LNCAP (cell line): ENCODE measurements around the gene TNNT3.

Experiments
- TF ChIP-seq, protein P1 (sequence below): fragments of 450-650 bp; IDR thresholded peaks from 2 replicates; pipeline ENCODE4 v1.5.1; 2017; ENCODE audit warnings: mild to moderate bottlenecking

The TNNT3 gene

DNA sequence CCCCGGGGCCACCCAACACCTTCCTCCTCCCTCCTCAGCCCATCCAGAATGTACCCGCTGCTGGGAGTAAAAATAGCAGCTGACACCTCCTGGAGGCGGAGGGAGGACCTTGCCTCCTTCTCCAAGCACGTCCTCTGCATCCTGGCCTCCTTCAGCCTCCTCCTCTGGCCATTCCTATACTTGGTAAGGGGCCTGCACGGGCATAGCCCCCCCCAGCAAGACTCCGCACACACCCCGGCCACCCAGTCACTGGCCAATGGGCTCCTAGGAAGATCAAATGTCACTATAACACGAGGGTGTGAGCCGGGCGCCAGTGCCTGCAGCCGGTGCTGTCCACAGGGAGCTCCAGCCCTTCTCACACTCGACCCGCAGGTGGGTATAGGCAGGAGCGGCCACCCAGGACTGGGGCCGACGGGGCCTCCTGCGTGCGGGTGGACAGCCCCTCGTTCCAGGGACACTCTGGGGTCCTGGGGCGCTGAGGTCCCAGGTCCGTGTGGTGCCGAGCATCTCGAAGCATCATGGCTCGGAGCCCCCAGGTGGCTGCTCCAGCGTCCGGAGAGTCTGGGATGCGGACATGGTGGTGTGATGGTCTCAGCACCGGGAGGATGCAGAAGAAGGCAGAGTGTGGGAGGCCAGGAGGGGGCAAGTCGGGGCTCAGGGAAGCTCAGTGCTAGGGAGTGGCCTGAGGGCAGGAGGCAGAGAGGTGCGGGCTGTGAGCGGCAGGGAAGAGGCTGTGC is at the start of gene TNNT3:
Gene TNNT3 (plus strand): TSS at position 313 of the 737 bp plus-strand sequence. CDS start 3,172 bp downstream, outside the sequence.
- TF ChIP-seq, protein P1, sequence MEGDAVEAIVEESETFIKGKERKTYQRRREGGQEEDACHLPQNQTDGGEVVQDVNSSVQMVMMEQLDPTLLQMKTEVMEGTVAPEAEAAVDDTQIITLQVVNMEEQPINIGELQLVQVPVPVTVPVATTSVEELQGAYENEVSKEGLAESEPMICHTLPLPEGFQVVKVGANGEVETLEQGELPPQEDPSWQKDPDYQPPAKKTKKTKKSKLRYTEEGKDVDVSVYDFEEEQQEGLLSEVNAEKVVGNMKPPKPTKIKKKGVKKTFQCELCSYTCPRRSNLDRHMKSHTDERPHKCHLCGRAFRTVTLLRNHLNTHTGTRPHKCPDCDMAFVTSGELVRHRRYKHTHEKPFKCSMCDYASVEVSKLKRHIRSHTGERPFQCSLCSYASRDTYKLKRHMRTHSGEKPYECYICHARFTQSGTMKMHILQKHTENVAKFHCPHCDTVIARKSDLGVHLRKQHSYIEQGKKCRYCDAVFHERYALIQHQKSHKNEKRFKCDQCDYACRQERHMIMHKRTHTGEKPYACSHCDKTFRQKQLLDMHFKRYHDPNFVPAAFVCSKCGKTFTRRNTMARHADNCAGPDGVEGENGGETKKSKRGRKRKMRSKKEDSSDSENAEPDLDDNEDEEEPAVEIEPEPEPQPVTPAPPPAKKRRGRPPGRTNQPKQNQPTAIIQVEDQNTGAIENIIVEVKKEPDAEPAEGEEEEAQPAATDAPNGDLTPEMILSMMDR, result no peak

DNA sequence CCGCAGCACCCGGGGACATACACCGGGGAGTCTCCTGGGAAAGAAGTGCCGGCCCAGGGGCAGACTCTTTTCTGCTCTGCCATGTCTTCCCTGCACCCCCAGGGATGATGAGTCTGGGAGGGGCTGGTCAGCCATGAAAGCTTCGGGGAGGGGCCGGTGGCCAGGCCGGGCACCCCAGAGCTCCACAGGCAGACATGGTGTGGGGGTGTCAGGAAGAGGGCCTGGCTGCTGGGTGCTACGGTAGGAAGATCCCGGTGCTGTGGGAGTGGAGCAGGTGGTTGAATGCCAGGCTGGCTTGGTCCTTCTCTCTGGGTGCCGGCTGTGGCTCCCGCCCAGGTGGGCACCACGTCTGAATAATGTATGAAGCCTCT is 49.2 kb upstream of the TNNT3 start:
- TF ChIP-seq, protein P1, result no peak

DNA sequence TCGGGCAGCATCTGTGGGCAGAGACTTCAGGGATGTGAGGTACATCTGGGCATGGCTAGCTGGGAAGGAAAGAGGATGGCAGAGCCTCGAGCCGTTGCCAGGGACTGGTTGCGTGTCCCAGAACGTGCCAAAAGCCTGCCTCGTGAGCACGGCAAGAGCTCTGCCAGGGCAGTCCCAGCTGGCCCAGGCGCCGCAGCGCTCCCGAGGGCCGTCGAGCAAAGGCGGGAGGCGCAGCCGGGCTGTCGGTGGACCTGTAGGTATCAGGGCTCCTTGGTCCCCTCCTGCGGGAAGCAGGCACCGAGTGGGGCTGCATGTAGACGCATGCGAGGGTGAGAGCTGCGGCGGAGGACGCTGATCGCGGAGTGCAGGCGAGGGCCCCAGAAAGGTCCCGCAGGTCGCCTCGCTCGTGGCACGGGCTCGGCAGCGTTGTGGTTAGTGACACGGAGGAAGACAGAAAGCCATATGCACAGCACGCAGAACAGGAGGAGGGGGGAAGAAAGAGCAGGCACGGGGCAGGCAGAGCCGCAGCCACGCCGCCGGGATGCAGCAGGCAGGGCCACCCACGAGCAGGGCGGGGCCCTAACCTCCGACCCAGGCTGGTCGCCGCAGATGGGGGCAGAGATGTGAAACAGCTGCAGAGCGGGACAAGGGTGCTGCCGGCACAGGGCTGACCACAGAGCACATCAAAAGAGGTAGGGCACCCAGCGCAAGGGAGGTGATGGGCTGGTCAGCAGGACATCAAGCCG is 48.6 kb upstream of the TNNT3 start:
- TF ChIP-seq, protein P1, result no peak

DNA sequence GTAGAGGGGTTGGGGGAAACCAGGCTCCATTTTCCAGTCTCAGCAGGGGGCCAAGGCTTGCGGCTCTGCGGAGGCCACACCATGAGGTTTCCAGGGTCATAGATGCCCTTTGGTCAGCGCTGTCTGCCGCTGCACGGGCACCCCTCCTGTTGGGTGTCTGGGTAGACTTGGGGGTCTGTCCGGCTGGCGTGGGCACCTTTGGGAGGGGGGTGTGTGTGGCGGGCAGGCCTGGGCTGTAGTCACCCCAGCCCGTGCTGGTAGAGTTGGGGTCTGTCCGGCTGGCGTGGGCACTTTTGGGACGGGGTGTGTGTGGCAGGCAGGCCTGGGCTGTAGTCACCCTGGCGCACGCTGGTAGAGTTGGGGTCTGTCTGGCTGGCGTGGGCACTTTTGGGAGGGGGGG is 48.0 kb upstream of the TNNT3 start:
- TF ChIP-seq, protein P1, result no peak

DNA sequence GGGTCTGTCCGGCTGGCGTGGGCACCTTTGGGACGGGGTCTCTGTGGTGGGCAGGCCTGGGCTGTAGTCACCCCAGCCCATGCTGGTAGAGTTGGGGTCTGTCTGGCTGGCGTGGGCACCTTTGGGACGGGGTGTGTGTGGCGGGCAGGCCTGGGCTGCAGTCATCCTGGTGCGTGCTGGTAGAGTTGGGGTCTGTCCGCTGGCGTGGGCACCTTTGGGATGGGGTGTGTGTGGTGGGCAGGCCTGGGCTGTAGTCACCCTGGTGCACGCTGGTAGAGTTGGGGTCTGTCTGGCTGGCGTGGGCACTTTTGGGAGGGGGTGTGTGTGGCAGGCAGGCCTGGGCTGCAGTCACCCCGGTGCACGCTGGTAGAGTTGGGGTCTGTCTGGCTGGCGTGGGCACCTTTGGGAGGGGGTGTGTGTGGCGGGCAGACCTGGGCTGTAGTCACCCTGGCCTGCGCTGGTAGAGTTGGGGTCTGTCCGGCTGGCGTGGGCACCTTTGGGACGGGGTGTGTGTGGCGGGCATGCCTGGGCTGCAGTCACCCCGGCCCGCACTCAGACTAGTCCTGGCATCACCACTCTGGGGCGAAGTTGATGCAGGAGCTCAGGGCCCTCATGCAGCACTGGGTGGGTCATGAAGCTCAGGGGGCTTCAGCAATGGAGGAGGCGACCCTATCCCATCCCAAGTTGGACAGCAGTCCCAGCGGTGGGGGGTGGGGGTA is 47.1 kb upstream of the TNNT3 start:
- TF ChIP-seq, protein P1, result no peak

DNA sequence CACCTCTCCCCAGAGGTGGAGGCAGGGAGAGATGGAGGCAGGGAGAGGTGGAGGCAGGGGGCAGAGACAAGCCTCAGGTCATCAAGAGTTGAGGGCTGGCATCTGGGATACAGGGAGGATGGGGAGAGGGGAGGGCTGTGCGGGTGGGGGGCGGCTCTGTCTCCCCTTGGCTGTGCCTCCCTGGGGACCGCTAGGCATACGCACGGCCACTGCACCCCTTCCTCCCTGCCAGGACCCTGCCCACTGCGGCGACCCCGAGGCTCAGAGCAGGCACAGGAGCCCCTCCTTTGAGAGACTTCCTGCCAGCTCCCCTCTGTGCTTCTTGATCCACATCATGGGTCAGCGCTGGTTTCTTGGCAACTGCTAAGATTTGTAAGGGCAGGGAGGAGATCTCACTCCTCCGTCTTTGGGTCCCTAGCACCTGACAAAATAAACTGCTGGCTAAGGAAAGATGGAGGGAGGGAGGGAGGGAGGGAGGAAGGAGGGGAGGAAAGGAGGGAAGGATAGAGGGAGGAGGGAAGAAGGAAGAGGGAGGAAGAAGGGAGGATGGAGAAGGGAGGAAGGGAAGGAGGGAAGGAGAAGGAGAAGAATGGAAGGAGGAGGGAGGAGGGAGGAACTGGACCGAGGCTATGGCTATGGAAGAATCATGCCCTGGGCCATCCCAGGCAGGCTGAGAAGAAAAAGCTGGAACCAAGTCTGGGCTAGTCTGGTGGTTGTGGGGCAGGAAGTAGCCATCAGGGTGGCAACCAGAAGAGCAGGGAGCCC is 46.3 kb upstream of the TNNT3 start:
- TF ChIP-seq, protein P1, result no peak
